K562 (cell line): Measurements from ENCODE around the gene FAM199X. TPM values are rescaled to one million over a fixed set of nuclear protein-coding genes. Genes with fewer than 3 reads are reported as not detected.

Experiments
- BRF1 ChIP-seq: IDR thresholded peaks from 3 replicates; pipeline ENCODE4 v1.6.1; 2011; ENCODE audit warnings: borderline replicate concordance, mild to moderate bottlenecking; ENCODE audit not compliant: insufficient read length; ENCODE audit errors: extremely low read depth
- CBX2 ChIP-seq: fragments of 200-600 bp; sonication (generic); IDR thresholded peaks from one replicate; pipeline ENCODE4 v1.6.1; 2012; ENCODE audit warnings: mild to moderate bottlenecking, low read length, inconsistent platforms; ENCODE audit not compliant: insufficient read depth, poor library complexity, severe bottlenecking
- E2F6 ChIP-seq, 2 experiments: IDR thresholded peaks; 2 replicates each; pipeline ENCODE4 v1.6.1; 2011; ENCODE audit warnings: borderline replicate concordance in 1 of 2, control low read depth in 1 of 2, low read depth in 1 of 2, low read length in 1 of 2, mild to moderate bottlenecking in 1 of 2, mixed read lengths in 1 of 2, moderate library complexity in 1 of 2; ENCODE audit not compliant: insufficient read depth in 1 of 2, insufficient read length in 1 of 2, poor library complexity in 1 of 2, severe bottlenecking in 1 of 2; ENCODE audit errors: extremely low read depth in 1 of 2
- ESRRB ChIP-seq: fragments of 250-450 bp; sonication (Bioruptor Pico); IDR thresholded peaks from 2 replicates; pipeline ENCODE4 v1.5.0; 2020; ENCODE audit warnings: mild to moderate bottlenecking, moderate library complexity, borderline replicate concordance
- KAT2B ChIP-seq: IDR thresholded peaks from one replicate; pipeline ENCODE4 v1.6.1; 2012; ENCODE audit warnings: low read depth, mild to moderate bottlenecking, control low read depth, inconsistent platforms, low read length, moderate library complexity
- MTF1 ChIP-seq: fragments of 250-450 bp; sonication (Bioruptor Pico); IDR thresholded peaks from 2 replicates; pipeline ENCODE4 v1.9.0; 2021; ENCODE audit warnings: moderate library complexity, mild to moderate bottlenecking, inconsistent platforms, borderline replicate concordance
- NFE2 ChIP-seq: IDR thresholded peaks from 2 replicates; pipeline ENCODE4 v1.6.1; 2014; ENCODE audit warnings: antibody characterized with exemption, low read depth
- RBM25 ChIP-seq: fragments of 200-400 bp; formaldehyde crosslinking; IDR thresholded peaks from 2 replicates; pipeline ENCODE4 v1.6.1; 2018; ENCODE audit warnings: low read length, low read depth, moderate library complexity; ENCODE audit not compliant: severe bottlenecking
- RHOXF2B ChIP-seq: fragments of 250-450 bp; sonication (Bioruptor Pico); conservative IDR thresholded peaks from 2 replicates; pipeline ENCODE4 v1.5.1; 2021
- SETDB1 ChIP-seq: IDR thresholded peaks from one replicate; pipeline ENCODE4 v1.6.1; 2012; ENCODE audit warnings: low read length, control low read depth, inconsistent platforms
- SMAD1 ChIP-seq: fragments of 150-350 bp; IDR thresholded peaks from 2 replicates; pipeline ENCODE4 v1.6.1; 2014; ENCODE audit warnings: low read length, low read depth; ENCODE audit not compliant: partially characterized antibody
- SUPT5H ChIP-seq: fragments of 450-650 bp; IDR thresholded peaks from 2 replicates; pipeline ENCODE4 v1.6.1; 2016
- ZBTB26 ChIP-seq: fragments of 450-650 bp; formaldehyde crosslinking; IDR thresholded peaks from 2 replicates; pipeline ENCODE4 v1.4.0; 2022; ENCODE audit warnings: missing genetic modification characterization
- ZNF212 ChIP-seq: fragments of 450-650 bp; formaldehyde crosslinking; IDR thresholded peaks from 2 replicates; pipeline ENCODE4 v1.4.0; 2020; ENCODE audit warnings: mild to moderate bottlenecking
- ZNF584 ChIP-seq: fragments of 200-800 bp; sonication (Bioruptor generic); IDR thresholded peaks from 2 replicates; pipeline ENCODE4 v1.6.1; 2016; ENCODE audit warnings: low read depth, mild to moderate bottlenecking, missing genetic modification characterization, missing compliant biosample characterization
- polyA plus RNA-seq, 8 experiments: library from polyadenylated mRNA; depleted of rRNA in 4 of 8; stranded (reverse) in 5 of 8; unstranded in 3 of 8; fragments of >200 nt; fragmentation: Nextera tagmentation in 2 of 8; fragmentation: Illumina TruSeq in 1 of 8; extraction: Ambion mirVana in 2 of 8; extraction: Trizol in 1 of 8; gene quantifications; 2 replicates each; pipeline versions ENCODE4 v1.2.1 to v1.2.3, GENCODE V29; 2011 to 2014; ENCODE audit warnings: inconsistent platforms in 1 of 8, missing spikeins in 1 of 8
- total RNA-seq, 7 experiments: library from RNA; depleted of rRNA in 6 of 7; stranded (reverse); fragments of >200 nt in 6 of 7; fragmentation: Illumina TruSeq in 2 of 7; extraction: Trizol in 2 of 7; gene quantifications; 2 replicates each; pipeline versions ENCODE4 v1.2.1 to v1.2.3, GENCODE V29; 2011 to 2021; ENCODE audit warnings: low replicate concordance in 1 of 7
- TF ChIP-seq, protein P1 (sequence below), 3 experiments: IDR thresholded peaks in 2 of 3; conservative IDR thresholded peaks in 1 of 3; 2 replicates each; pipeline ENCODE4 v1.5.1; 2011 to 2012; ENCODE audit warnings: low read length in 3 of 3, mild to moderate bottlenecking in 3 of 3, control low read depth in 2 of 3, improper control_type of control experiment in 1 of 3, inconsistent platforms in 1 of 3, low read depth in 1 of 3, mixed read lengths in 1 of 3, moderate library complexity in 1 of 3; ENCODE audit not compliant: insufficient read depth in 2 of 3
- TF ChIP-seq, protein P2 (sequence below): fragments of 250-450 bp; sonication (Bioruptor Pico); IDR thresholded peaks from 2 replicates; pipeline ENCODE4 v1.5.0; 2021; ENCODE audit warnings: mild to moderate bottlenecking, borderline replicate concordance
- TF ChIP-seq, protein P3 (sequence below): fragments of 450-650 bp; IDR thresholded peaks from 2 replicates; pipeline ENCODE4 v1.6.1; 2014; ENCODE audit warnings: low read depth, mild to moderate bottlenecking, moderate library complexity, borderline replicate concordance

Gene FAM199X
- total and polyA plus RNA-seq, 9 of the 15 experiments (the other 6 are each of a cell fraction or from before 2014, with no cell fraction given) = 4.6 to 22.2 (median 13.7) TPM

- no peak for TF ChIP-seq MTF1 (CRISPR knock-in tag)
- TF ChIP-seq SUPT5H = peak; percentile 68
- TF ChIP-seq ESRRB (CRISPR knock-in tag) = no peak
- no peak for TF ChIP-seq SETDB1
- TF ChIP-seq CBX2 = no peak
- no peak for TF ChIP-seq ZNF584 (CRISPR knock-in tag)
- TF ChIP-seq, protein P1, sequence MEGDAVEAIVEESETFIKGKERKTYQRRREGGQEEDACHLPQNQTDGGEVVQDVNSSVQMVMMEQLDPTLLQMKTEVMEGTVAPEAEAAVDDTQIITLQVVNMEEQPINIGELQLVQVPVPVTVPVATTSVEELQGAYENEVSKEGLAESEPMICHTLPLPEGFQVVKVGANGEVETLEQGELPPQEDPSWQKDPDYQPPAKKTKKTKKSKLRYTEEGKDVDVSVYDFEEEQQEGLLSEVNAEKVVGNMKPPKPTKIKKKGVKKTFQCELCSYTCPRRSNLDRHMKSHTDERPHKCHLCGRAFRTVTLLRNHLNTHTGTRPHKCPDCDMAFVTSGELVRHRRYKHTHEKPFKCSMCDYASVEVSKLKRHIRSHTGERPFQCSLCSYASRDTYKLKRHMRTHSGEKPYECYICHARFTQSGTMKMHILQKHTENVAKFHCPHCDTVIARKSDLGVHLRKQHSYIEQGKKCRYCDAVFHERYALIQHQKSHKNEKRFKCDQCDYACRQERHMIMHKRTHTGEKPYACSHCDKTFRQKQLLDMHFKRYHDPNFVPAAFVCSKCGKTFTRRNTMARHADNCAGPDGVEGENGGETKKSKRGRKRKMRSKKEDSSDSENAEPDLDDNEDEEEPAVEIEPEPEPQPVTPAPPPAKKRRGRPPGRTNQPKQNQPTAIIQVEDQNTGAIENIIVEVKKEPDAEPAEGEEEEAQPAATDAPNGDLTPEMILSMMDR (IDR thresholded peaks at IDR 0.05 in 2 of 3, conservative IDR thresholded peaks at IDR 0.05 in 1 of 3; ENCODE audit: insufficient read depth in 2 of 3, low read depth in 1 of 3, low read length in 3 of 3) = peak; percentile 57 to 93 (median 63)
- TF ChIP-seq RHOXF2B (CRISPR knock-in tag) = no peak
- TF ChIP-seq ZBTB26 (CRISPR knock-in tag) = no peak
- TF ChIP-seq SMAD1 = no peak
- TF ChIP-seq RBM25 = no peak
- TF ChIP-seq KAT2B = peak; percentile 82
- TF ChIP-seq NFE2 = no peak
- TF ChIP-seq, protein P2, sequence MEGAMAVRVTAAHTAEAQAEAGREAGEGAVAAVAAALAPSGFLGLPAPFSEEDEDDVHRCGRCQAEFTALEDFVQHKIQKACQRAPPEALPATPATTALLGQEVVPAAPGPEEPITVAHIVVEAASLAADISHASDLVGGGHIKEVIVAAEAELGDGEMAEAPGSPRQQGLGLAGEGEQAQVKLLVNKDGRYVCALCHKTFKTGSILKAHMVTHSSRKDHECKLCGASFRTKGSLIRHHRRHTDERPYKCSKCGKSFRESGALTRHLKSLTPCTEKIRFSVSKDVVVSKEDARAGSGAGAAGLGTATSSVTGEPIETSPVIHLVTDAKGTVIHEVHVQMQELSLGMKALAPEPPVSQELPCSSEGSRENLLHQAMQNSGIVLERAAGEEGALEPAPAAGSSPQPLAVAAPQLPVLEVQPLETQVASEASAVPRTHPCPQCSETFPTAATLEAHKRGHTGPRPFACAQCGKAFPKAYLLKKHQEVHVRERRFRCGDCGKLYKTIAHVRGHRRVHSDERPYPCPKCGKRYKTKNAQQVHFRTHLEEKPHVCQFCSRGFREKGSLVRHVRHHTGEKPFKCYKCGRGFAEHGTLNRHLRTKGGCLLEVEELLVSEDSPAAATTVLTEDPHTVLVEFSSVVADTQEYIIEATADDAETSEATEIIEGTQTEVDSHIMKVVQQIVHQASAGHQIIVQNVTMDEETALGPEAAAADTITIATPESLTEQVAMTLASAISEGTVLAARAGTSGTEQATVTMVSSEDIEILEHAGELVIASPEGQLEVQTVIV (CRISPR knock-in tag) = no peak
- TF ChIP-seq, protein P3, sequence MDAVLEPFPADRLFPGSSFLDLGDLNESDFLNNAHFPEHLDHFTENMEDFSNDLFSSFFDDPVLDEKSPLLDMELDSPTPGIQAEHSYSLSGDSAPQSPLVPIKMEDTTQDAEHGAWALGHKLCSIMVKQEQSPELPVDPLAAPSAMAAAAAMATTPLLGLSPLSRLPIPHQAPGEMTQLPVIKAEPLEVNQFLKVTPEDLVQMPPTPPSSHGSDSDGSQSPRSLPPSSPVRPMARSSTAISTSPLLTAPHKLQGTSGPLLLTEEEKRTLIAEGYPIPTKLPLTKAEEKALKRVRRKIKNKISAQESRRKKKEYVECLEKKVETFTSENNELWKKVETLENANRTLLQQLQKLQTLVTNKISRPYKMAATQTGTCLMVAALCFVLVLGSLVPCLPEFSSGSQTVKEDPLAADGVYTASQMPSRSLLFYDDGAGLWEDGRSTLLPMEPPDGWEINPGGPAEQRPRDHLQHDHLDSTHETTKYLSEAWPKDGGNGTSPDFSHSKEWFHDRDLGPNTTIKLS = no peak; the same call in 1 of the 2 replicates
- TF ChIP-seq ZNF212 (CRISPR knock-in tag) = no peak
- TF ChIP-seq E2F6 (IDR thresholded peaks at IDR 0.05; ENCODE audit: borderline replicate concordance in 1 of 2, extremely low read depth in 1 of 2, insufficient read depth in 1 of 2, insufficient read length in 1 of 2, low read depth in 1 of 2, low read length in 1 of 2, poor library complexity in 1 of 2, severe bottlenecking in 1 of 2) = peak in 1 of 2 experiments; percentile 36
- no peak for TF ChIP-seq BRF1
These were observed at the start of gene FAM199X (continued) for GRCh38 chrX:104165894-104166734.
